ENCODE measurements around the gene FANCI.

- no peak for TF ChIP-seq ZNF174 (tag by site-specific recombination; IDR thresholded peaks at IDR 0.05)
- TF ChIP-seq PBX3 (CRISPR knock-in tag; IDR thresholded peaks at IDR 0.05) = no peak
- TF ChIP-seq ZNF639 (tag by site-specific recombination; IDR thresholded peaks at IDR 0.05) = no peak
- TF ChIP-seq, protein P1, sequence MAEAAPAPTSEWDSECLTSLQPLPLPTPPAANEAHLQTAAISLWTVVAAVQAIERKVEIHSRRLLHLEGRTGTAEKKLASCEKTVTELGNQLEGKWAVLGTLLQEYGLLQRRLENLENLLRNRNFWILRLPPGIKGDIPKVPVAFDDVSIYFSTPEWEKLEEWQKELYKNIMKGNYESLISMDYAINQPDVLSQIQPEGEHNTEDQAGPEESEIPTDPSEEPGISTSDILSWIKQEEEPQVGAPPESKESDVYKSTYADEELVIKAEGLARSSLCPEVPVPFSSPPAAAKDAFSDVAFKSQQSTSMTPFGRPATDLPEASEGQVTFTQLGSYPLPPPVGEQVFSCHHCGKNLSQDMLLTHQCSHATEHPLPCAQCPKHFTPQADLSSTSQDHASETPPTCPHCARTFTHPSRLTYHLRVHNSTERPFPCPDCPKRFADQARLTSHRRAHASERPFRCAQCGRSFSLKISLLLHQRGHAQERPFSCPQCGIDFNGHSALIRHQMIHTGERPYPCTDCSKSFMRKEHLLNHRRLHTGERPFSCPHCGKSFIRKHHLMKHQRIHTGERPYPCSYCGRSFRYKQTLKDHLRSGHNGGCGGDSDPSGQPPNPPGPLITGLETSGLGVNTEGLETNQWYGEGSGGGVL (tag by site-specific recombination; IDR thresholded peaks at IDR 0.05) = no peak
- TF ChIP-seq, protein P2, sequence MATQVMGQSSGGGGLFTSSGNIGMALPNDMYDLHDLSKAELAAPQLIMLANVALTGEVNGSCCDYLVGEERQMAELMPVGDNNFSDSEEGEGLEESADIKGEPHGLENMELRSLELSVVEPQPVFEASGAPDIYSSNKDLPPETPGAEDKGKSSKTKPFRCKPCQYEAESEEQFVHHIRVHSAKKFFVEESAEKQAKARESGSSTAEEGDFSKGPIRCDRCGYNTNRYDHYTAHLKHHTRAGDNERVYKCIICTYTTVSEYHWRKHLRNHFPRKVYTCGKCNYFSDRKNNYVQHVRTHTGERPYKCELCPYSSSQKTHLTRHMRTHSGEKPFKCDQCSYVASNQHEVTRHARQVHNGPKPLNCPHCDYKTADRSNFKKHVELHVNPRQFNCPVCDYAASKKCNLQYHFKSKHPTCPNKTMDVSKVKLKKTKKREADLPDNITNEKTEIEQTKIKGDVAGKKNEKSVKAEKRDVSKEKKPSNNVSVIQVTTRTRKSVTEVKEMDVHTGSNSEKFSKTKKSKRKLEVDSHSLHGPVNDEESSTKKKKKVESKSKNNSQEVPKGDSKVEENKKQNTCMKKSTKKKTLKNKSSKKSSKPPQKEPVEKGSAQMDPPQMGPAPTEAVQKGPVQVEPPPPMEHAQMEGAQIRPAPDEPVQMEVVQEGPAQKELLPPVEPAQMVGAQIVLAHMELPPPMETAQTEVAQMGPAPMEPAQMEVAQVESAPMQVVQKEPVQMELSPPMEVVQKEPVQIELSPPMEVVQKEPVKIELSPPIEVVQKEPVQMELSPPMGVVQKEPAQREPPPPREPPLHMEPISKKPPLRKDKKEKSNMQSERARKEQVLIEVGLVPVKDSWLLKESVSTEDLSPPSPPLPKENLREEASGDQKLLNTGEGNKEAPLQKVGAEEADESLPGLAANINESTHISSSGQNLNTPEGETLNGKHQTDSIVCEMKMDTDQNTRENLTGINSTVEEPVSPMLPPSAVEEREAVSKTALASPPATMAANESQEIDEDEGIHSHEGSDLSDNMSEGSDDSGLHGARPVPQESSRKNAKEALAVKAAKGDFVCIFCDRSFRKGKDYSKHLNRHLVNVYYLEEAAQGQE (tag by site-specific recombination; IDR thresholded peaks at IDR 0.05) = no peak
- TF ChIP-seq, protein P3, sequence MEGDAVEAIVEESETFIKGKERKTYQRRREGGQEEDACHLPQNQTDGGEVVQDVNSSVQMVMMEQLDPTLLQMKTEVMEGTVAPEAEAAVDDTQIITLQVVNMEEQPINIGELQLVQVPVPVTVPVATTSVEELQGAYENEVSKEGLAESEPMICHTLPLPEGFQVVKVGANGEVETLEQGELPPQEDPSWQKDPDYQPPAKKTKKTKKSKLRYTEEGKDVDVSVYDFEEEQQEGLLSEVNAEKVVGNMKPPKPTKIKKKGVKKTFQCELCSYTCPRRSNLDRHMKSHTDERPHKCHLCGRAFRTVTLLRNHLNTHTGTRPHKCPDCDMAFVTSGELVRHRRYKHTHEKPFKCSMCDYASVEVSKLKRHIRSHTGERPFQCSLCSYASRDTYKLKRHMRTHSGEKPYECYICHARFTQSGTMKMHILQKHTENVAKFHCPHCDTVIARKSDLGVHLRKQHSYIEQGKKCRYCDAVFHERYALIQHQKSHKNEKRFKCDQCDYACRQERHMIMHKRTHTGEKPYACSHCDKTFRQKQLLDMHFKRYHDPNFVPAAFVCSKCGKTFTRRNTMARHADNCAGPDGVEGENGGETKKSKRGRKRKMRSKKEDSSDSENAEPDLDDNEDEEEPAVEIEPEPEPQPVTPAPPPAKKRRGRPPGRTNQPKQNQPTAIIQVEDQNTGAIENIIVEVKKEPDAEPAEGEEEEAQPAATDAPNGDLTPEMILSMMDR (tag by site-specific recombination; IDR thresholded peaks at IDR 0.05) = no peak
- TF ChIP-seq, protein P4, sequence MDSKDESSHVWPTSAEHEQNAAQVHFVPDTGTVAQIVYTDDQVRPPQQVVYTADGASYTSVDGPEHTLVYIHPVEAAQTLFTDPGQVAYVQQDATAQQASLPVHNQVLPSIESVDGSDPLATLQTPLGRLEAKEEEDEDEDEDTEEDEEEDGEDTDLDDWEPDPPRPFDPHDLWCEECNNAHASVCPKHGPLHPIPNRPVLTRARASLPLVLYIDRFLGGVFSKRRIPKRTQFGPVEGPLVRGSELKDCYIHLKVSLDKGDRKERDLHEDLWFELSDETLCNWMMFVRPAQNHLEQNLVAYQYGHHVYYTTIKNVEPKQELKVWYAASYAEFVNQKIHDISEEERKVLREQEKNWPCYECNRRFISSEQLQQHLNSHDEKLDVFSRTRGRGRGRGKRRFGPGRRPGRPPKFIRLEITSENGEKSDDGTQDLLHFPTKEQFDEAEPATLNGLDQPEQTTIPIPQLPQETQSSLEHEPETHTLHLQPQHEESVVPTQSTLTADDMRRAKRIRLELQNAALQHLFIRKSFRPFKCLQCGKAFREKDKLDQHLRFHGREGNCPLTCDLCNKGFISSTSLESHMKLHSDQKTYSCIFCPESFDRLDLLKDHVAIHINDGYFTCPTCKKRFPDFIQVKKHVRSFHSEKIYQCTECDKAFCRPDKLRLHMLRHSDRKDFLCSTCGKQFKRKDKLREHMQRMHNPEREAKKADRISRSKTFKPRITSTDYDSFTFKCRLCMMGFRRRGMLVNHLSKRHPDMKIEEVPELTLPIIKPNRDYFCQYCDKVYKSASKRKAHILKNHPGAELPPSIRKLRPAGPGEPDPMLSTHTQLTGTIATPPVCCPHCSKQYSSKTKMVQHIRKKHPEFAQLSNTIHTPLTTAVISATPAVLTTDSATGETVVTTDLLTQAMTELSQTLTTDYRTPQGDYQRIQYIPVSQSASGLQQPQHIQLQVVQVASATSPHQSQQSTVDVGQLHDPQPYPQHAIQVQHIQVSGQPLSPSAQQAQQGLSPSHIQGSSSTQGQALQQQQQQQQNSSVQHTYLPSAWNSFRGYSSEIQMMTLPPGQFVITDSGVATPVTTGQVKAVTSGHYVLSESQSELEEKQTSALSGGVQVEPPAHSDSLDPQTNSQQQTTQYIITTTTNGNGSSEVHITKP (tag by site-specific recombination; IDR thresholded peaks at IDR 0.05) = no peak
Measured at GRCh38 chr15:89215627-89216026, 28.2 kb upstream of the FANCI start.

Measured in HEK293 (cell line).